Mammary epithelial cell (primary cell): ENCODE results near the gene CADM4.

ENCODE experiments used
- CTCF ChIP-seq, 2 donors: IDR thresholded peaks in 1 of 2; conservative IDR thresholded peaks in 1 of 2; 2 replicates each; pipeline ENCODE4 v1.5.1; 2011 to 2012; ENCODE audit warnings: inconsistent platforms in 2 of 2, low read length in 2 of 2, mild to moderate bottlenecking in 2 of 2, control low read depth in 1 of 2, low read depth in 1 of 2; ENCODE audit not compliant: insufficient read depth in 1 of 2; ENCODE audit errors: extremely low read depth in 1 of 2
- EZH2 ChIP-seq: IDR thresholded peaks from 2 replicates; pipeline ENCODE4 v1.6.1; 2012; ENCODE audit warnings: low read length, inconsistent platforms, borderline replicate concordance

GRCh38 chr19:43649514-43649913 is 9.9 kb upstream of the CADM4 start:
- no peak for TF ChIP-seq CTCF (conservative IDR thresholded peaks at IDR 0.05 in 1 of 2, IDR thresholded peaks at IDR 0.05 in 1 of 2; ENCODE audit: extremely low read depth in 1 of 2, insufficient read depth in 1 of 2, low read depth in 1 of 2, low read length in 2 of 2)
- TF ChIP-seq EZH2 = no peak
